Esophagus muscularis mucosa (tissue), 4 donors: ENCODE measurements around the gene NCOR2. TPM values are rescaled to one million over a fixed set of nuclear protein-coding genes. Genes with fewer than 3 reads are reported as not detected.

Source experiments
- DNase-seq: peaks from one replicate; pipeline ENCODE4 v3.0.0-alpha.2; 2017; ENCODE audit errors: extremely low spot score
- H3K27ac ChIP-seq, 4 donors: fragments of 200-600 bp; sonication (generic); replicated peaks in 1 of 4; 1 replicate in 3 of 4; 2 replicates in 1 of 4; pipeline ENCODE4 v1.5.1; 2016 to 2019; ENCODE audit warnings: mild to moderate bottlenecking in 1 of 4
- H3K27me3 ChIP-seq, 4 donors: fragments of 200-600 bp; sonication (generic); one replicate each; pipeline versions ENCODE4 v1.5.1 to v1.6.0; 2016 to 2019
- H3K36me3 ChIP-seq, 4 donors: fragments of 200-600 bp; sonication (generic); one replicate each; pipeline ENCODE4 v1.5.1; 2016 to 2019
- H3K4me1 ChIP-seq, 4 donors: fragments of 200-600 bp; sonication (generic); one replicate each; pipeline ENCODE4 v1.5.1; 2016 to 2019
- H3K4me3 ChIP-seq, 4 donors: fragments of 200-600 bp; sonication (generic); 1 replicate in 2 of 4; 2 replicates in 2 of 4; pipeline ENCODE4 v1.5.1; 2016 to 2019; ENCODE audit warnings: mild to moderate bottlenecking in 4 of 4, moderate library complexity in 1 of 4
- H3K9me3 ChIP-seq, 4 donors: fragments of 200-600 bp; sonication (generic); 1 replicate in 3 of 4; 2 replicates in 1 of 4; pipeline ENCODE4 v1.5.1; 2016 to 2019
- EP300 ChIP-seq: sonication (generic); formaldehyde crosslinking; IDR thresholded peaks from one replicate; pipeline ENCODE4 v1.6.1; 2017; ENCODE audit warnings: antibody characterized with exemption
- POLR2A ChIP-seq: fragments of 450-650 bp; IDR thresholded peaks from one replicate; pipeline ENCODE4 v1.6.1; 2017; ENCODE audit warnings: antibody characterized with exemption, moderate library complexity, mild to moderate bottlenecking, low read depth
- POLR2AphosphoS5 ChIP-seq, 2 donors: sonication (generic); formaldehyde crosslinking; IDR thresholded peaks; one replicate each; pipeline ENCODE4 v1.6.1; 2017; ENCODE audit warnings: antibody characterized with exemption in 2 of 2
- WGBS: methylation state at CpG from one replicate; pipeline ENCODE4 v1.1.5; 2018; 5-methylcytosine and 5-hydroxymethylcytosine counted together
- intact Hi-C: fragments of 100-400 bp; cut with DNase I; formaldehyde crosslinking; loops from one replicate; pipeline ENCODE4 v1.15.1; 2023
- total RNA-seq, 4 donors: library from RNA; depleted of rRNA; stranded (reverse); fragments of >200 nt; gene quantifications; one replicate each; pipeline versions ENCODE4 v1.1.0 to v1.2.1, GENCODE V29; 2016
- TF ChIP-seq, protein P1 (sequence below), 3 experiments: fragments of 200-600 bp in 2 of 3; fragments of 450-650 bp in 1 of 3; sonication (generic) in 2 of 3; IDR thresholded peaks; one replicate each; pipeline ENCODE4 v1.5.1; 2017 to 2019; ENCODE audit warnings: antibody characterized with exemption in 3 of 3, mild to moderate bottlenecking in 2 of 3, moderate library complexity in 1 of 3

NCOR2 gene
- total RNA-seq, 4 donors from 2014 or later, result 107 to 188 (median 131) TPM

- 69% methylated on average over 10 of the region's 10 CpGs for WGBS
- Histone ChIP-seq H3K36me3 (no peaks in the 10 kb centered on the region), H3K27me3 (no peaks in the 10 kb centered on the region), H3K4me3 (peak overlapping the region in 1 of 4 donors; percentile 96), H3K4me1 (peaks cover 59 to 83% (median 75%) of the 10 kb centered on the region in 4 donors), H3K9me3 (no peaks in the 10 kb centered on the region), H3K27ac (peak overlapping the region; percentile 92 to 99 (median 97))
- intact Hi-C loops, result loop anchor here (5.0 kb wide), 1 partner anchor 42 kb away; no protein-coding TSS in a partner anchor
- no peak for TF ChIP-seq POLR2A
- no peak for DNase-seq
These were observed 3.6 kb downstream of the NCOR2 start for GRCh38 chr12:124563809-124564208.

DNA sequence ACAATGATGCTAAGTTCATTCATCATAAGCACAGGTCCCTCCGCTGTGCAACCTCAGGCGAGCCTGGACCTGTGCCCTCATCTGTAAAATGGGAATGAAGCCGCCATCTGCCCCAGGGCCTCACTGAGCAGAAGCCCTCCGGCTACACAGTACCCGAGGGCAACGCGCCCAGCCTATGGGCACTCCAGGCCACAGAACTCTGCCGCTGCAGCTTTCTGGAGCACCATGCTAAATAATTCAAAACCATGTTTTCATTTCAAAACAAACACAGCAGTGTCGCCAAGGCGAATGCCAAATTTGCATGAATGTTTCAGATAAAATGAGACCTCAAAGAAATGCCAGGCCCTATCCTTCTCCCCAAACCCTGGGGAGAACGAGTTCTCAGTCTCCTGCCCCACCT, 4.0 kb downstream of the NCOR2 start:
- intact Hi-C loops, result loop anchor here (5.0 kb wide), 1 partner anchor 41 kb away; no protein-coding TSS in a partner anchor
- Histone ChIP-seq H3K4me1 (peaks cover 56 to 83% (median 75%) of the 10 kb centered on the region in 4 donors), H3K4me3 (peak overlapping the region in 1 of 4 donors; percentile 3), H3K27me3 (no peaks in the 10 kb centered on the region), H3K36me3 (no peaks in the 10 kb centered on the region), H3K27ac (peak overlapping the region; percentile 92 to 99 (median 97)), H3K9me3 (no peaks in the 10 kb centered on the region)
- TF ChIP-seq EP300 (no peak), POLR2AphosphoS5 (IDR thresholded peaks at IDR 0.05) (no peak), POLR2A (no peak)
- TF ChIP-seq, protein P1, sequence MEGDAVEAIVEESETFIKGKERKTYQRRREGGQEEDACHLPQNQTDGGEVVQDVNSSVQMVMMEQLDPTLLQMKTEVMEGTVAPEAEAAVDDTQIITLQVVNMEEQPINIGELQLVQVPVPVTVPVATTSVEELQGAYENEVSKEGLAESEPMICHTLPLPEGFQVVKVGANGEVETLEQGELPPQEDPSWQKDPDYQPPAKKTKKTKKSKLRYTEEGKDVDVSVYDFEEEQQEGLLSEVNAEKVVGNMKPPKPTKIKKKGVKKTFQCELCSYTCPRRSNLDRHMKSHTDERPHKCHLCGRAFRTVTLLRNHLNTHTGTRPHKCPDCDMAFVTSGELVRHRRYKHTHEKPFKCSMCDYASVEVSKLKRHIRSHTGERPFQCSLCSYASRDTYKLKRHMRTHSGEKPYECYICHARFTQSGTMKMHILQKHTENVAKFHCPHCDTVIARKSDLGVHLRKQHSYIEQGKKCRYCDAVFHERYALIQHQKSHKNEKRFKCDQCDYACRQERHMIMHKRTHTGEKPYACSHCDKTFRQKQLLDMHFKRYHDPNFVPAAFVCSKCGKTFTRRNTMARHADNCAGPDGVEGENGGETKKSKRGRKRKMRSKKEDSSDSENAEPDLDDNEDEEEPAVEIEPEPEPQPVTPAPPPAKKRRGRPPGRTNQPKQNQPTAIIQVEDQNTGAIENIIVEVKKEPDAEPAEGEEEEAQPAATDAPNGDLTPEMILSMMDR (IDR thresholded peaks at IDR 0.05), result no peak
- no peak for DNase-seq
- 51% methylated on average over 11 of the region's 11 CpGs for WGBS

GRCh38 chr12:124562796-124563181, 4.6 kb downstream of the NCOR2 start:
- DNase-seq, result no peak
- H3K4me1 ChIP-seq, result peaks cover 56 to 83% (median 75%) of the 10 kb centered on the region in 4 donors
- H3K27me3 ChIP-seq, result no peaks in the 10 kb centered on the region
- H3K27ac ChIP-seq, result peak overlapping the region; percentile 92 to 99 (median 97)
- 85% methylated on average over 4 of the region's 4 CpGs for whole genome bisulfite sequencing
- TF ChIP-seq, protein P1 (IDR thresholded peaks at IDR 0.05), result no peak
- TF ChIP-seq POLR2AphosphoS5 (IDR thresholded peaks at IDR 0.05) (no peak), EP300 (no peak), POLR2A (no peak)
- H3K36me3 ChIP-seq, result no peaks in the 10 kb centered on the region
- H3K9me3 ChIP-seq, result no peaks in the 10 kb centered on the region
- H3K4me3 ChIP-seq, result peak overlapping the region in 1 of 4 donors; percentile 3
- intact Hi-C loops, result loop anchor here (5.0 kb wide), 1 partner anchor 40 kb away; no protein-coding TSS in a partner anchor

- DNase-seq, result no peak
- Histone ChIP-seq H3K4me1 (peaks cover 60 to 86% (median 79%) of the 10 kb centered on the region in 4 donors), H3K36me3 (no peaks in the 10 kb centered on the region), H3K9me3 (no peaks in the 10 kb centered on the region), H3K4me3 (no peak overlapping the region), H3K27ac (peak overlapping the region; percentile 92 to 99 (median 97)), H3K27me3 (no peaks in the 10 kb centered on the region)
- no peak for TF ChIP-seq EP300
- TF ChIP-seq POLR2AphosphoS5 (IDR thresholded peaks at IDR 0.05), result no peak
- TF ChIP-seq POLR2A, result no peak
- TF ChIP-seq, protein P1 (IDR thresholded peaks at IDR 0.05), result no peak
- WGBS, result 52% methylated on average over 18 of the region's 18 CpGs
- intact Hi-C loops, result loop anchor here (5.0 kb wide), 1 partner anchor 40 kb away; no protein-coding TSS in a partner anchor
These were observed 5.2 kb downstream of the NCOR2 start for GRCh38 chr12:124562018-124562795.

GRCh38 chr12:124561231-124561630, 6.2 kb downstream of the NCOR2 start:
- Histone ChIP-seq H3K27ac (peak overlapping the region; percentile 27 to 99 (median 94)), H3K4me1 (peaks cover 67 to 96% (median 89%) of the 10 kb centered on the region in 4 donors), H3K9me3 (no peaks in the 10 kb centered on the region), H3K36me3 (no peaks in the 10 kb centered on the region), H3K27me3 (no peaks in the 10 kb centered on the region), H3K4me3 (no peak overlapping the region)
- 64% methylated on average over 10 of the region's 10 CpGs for WGBS
- intact Hi-C loops, result loop anchor here (5.0 kb wide), 1 partner anchor 39 kb away; no protein-coding TSS in a partner anchor
- TF ChIP-seq POLR2AphosphoS5 (IDR thresholded peaks at IDR 0.05) (no peak), POLR2A (no peak), EP300 (no peak)
- TF ChIP-seq, protein P1 (IDR thresholded peaks at IDR 0.05), result no peak
- DNase-seq, result no peak
